ENCODE measurements around the gene ZIM2. TPM values are rescaled to one million over a fixed set of nuclear protein-coding genes. Genes with fewer than 3 reads are reported as not detected.

The ZIM2 gene
- total RNA-seq: not detected

DNA sequence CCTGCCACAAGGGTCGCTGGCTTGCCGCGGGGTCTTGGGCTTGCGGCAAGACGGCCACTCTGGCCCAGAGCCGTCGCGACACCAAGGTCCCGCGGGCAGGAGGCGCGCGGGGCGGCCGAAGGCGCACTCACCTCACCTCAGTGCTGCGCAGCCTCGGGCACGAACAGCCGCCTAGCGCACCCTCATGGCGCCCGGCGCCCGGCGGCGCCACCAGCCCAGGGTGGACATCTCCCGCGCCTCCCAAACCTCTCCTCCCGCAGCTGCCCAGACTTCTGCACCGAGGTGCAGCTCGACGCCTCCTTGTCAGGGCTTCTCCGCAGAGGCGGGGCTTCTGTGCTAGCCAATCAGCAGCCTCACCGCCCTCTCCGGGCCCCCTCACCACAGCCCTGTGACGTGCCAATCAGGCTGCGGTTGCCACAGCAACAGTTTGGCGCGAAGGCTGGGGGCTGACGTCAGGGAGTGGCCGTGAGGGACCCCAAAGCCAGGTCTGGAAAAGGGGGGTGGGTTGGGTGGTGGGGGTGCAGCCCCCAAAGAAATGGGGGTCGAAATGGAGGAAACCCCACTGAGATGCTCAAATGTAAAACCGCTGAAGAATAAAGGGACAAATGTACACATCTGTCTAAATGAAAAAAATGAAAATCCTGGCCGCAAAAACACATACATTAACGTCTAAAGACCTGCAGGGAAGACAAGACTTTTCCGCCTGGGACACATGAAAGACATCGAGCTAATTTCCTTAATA, at the start of gene ZIM2, which contains the start of gene PEG3:
TSS of gene ZIM2 (minus strand) at position 276 of the 742 bp plus-strand sequence. CDS start 16,449 bp downstream, outside the sequence.
TSS of gene PEG3 (minus strand) at position 276 of the 742 bp plus-strand sequence. CDS start 16,071 bp downstream, outside the sequence.
- H3K27ac Mint-ChIP-seq: no peak within 1 kb of the TSS
- ATAC-seq: no peak

GRCh38 chr19:56885173-56885985, 44.9 kb upstream of the ZIM2 start:
- no peak for ATAC-seq
- Mint-ChIP-seq H3K4me1 (ENCODE audit: low read depth) (no peaks in the 10 kb centered on the region), H3K27me3 (peaks cover 2% of the 10 kb centered on the region), H3K36me3 (ENCODE audit: low read depth) (peaks cover 2% of the 10 kb centered on the region), H3K9me3 (peaks cover 44% of the 10 kb centered on the region), H3K27ac (no peak overlapping the region), H3K4me3 (no peak overlapping the region)
- DNase-seq: no peak
- POLR2A ChIA-PET: interaction anchor here (0.5 kb wide), 1 partner anchor 759 kb away, joined by 3 read pairs; no protein-coding TSS in a partner anchor
- intact Hi-C loops (cut with micrococcal nuclease): no loop called here
- CTCF ChIA-PET: no interaction called here
- TF ChIP-seq CTCF (IDR thresholded peaks at IDR 0.05): no peak

More for the DNA sequence above, at the start of gene ZIM2, which contains the start of gene PEG3:
- no peak within 1 kb of the TSS for H3K4me3 Mint-ChIP-seq
- ChIA-PET CTCF (no interaction called here), POLR2A (no interaction called here)
- intact Hi-C loops (cut with micrococcal nuclease): no loop called here
- H3K27me3 Mint-ChIP-seq: peaks cover 24% of the 10 kb centered on the region
- peaks cover 26% of the 10 kb centered on the region for H3K36me3 Mint-ChIP-seq (ENCODE audit: low read depth)
- DNase-seq: no peak
- H3K4me1 Mint-ChIP-seq (ENCODE audit: low read depth): peaks cover 2% of the 10 kb centered on the region
- TF ChIP-seq CTCF (IDR thresholded peaks at IDR 0.05): no peak
- peaks cover 30% of the 10 kb centered on the region for H3K9me3 Mint-ChIP-seq

DNA sequence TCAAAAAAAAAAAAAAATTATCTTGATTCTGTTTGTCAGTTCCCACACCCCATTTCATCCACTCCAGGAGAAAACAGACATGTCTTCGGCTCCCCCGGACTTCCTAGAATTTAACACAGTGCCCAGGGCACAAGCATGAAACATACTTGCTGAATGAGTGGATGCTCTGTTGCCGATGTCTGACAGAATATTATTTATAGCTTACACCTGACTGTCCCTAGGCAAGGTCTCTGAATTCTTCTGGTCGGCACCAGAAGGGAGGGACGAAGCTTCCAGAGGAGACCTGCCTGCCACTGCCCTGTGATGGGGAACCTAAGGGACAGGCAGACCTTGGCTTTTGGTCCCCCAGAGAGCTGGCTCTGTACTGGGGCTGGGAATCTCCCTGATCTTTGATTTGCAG, 43.9 kb upstream of the ZIM2 start:
- no peak for DNase-seq
- no peak for TF ChIP-seq CTCF (IDR thresholded peaks at IDR 0.05)
- peaks cover 45% of the 10 kb centered on the region for H3K9me3 Mint-ChIP-seq
- ChIA-PET POLR2A (interaction anchor here (0.5 kb wide), 1 partner anchor 759 kb away, joined by 3 read pairs; no protein-coding TSS in a partner anchor), CTCF (no interaction called here)
- H3K4me1 Mint-ChIP-seq (ENCODE audit: low read depth): no peaks in the 10 kb centered on the region
- intact Hi-C loops (cut with micrococcal nuclease): no loop called here
- ATAC-seq: no peak
- no peaks in the 10 kb centered on the region for H3K36me3 Mint-ChIP-seq (ENCODE audit: low read depth)
- no peaks in the 10 kb centered on the region for H3K27me3 Mint-ChIP-seq
- no peak overlapping the region for H3K27ac Mint-ChIP-seq
- no peak overlapping the region for H3K4me3 Mint-ChIP-seq

GRCh38 chr19:56880592-56881190, 40.2 kb upstream of the ZIM2 start:
- Mint-ChIP-seq H3K4me1 (ENCODE audit: low read depth) (no peaks in the 10 kb centered on the region), H3K9me3 (peaks cover 34% of the 10 kb centered on the region), H3K27ac (no peak overlapping the region), H3K4me3 (no peak overlapping the region), H3K27me3 (no peaks in the 10 kb centered on the region), H3K36me3 (ENCODE audit: low read depth) (peaks cover 2% of the 10 kb centered on the region)
- intact Hi-C loops (cut with micrococcal nuclease): no loop called here
- ChIA-PET CTCF (no interaction called here), POLR2A (no interaction called here)
- ATAC-seq (no peak), DNase-seq (no peak)
- TF ChIP-seq CTCF (IDR thresholded peaks at IDR 0.05): no peak
